Stimulated activated CD8-positive, alpha-beta memory T cell treated with anti-CD3 and anti-CD28 coated beads, Interleukin-7, amount 100 ng/mL, for 1 hour (primary cell): ENCODE measurements around the gene C2orf76.

ENCODE experiments used
- DNase-seq, 2 donors: peaks; one replicate each; pipeline ENCODE4 v3.0.0-alpha.2; 2020; ENCODE audit warnings: low read depth in 2 of 2

Gene C2orf76

GRCh38 chr2:119264781-119265692, 101.6 kb downstream of the C2orf76 start:
- DNase-seq, result no peak

- DNase-seq, result no peak
These were observed 103.0 kb downstream of the C2orf76 start for GRCh38 chr2:119263656-119264055.

GRCh38 chr2:119263025-119263424, 103.6 kb downstream of the C2orf76 start:
- DNase-seq, result no peak

GRCh38 chr2:119261493-119262225, 105.0 kb downstream of the C2orf76 start:
- DNase-seq, result no peak

- DNase-seq, result no peak
These were observed 105.8 kb downstream of the C2orf76 start for GRCh38 chr2:119260646-119261492.

- no peak for DNase-seq
These were observed 107.3 kb downstream of the C2orf76 start for GRCh38 chr2:119259296-119259860.

- DNase-seq, result no peak
These were observed 109.4 kb downstream of the C2orf76 start for GRCh38 chr2:119257198-119257597.

- DNase-seq, result no peak
These were observed 110.1 kb downstream of the C2orf76 start for GRCh38 chr2:119256582-119256921.

GRCh38 chr2:119255760-119256581, 110.7 kb downstream of the C2orf76 start:
- DNase-seq, result no peak

- DNase-seq, result no peak
These were observed 112.0 kb downstream of the C2orf76 start for GRCh38 chr2:119254601-119255080.

- DNase-seq, result no peak
These were observed 112.7 kb downstream of the C2orf76 start for GRCh38 chr2:119253760-119254600.

GRCh38 chr2:119253114-119253702, 113.4 kb downstream of the C2orf76 start:
- no peak for DNase-seq
